ENCODE measurements around the gene LAMTOR5. TPM values are rescaled to one million over a fixed set of nuclear protein-coding genes. Genes with fewer than 3 reads are reported as not detected.

Gene LAMTOR5
- total and polyA plus RNA-seq, 8 donors: 8.5 to 440 (median 48.8) TPM; not detected in 1

- TF ChIP-seq POLR2AphosphoS5 (IDR thresholded peaks at IDR 0.05) (no peak), CTCF (IDR thresholded peaks at IDR 0.05) (no peak), EP300 (IDR thresholded peaks at IDR 0.05) (no peak), POLR2A (IDR thresholded peaks at IDR 0.05) (no peak)
- Histone ChIP-seq H3K9me3 (no peaks in the 10 kb centered on the region), H3K27me3 (peaks cover 0 to 54% (median 15%) of the 10 kb centered on the region in 3 donors), H3K27ac (no peak within 1 kb of the TSS), H3K4me1 (no peaks in the 10 kb centered on the region), H3K36me3 (no peaks in the 10 kb centered on the region), H3K4me3 (no peak within 1 kb of the TSS)
- 63 to 72% (median 69%) methylated on average over 8 of the region's 8 CpGs for WGBS, 5 donors
- no peak for DNase-seq
- intact Hi-C loops (cut with DNase I; ENCODE audit: low total_unique reads): no loop called here
Measured at GRCh38 chr1:110450929-110451328, 43.4 kb upstream of the LAMTOR5 start, which contains the start of gene PROK1. Gene PROK1, plus strand, starts transcription at chr1:110451149. Its CDS starts 68 bp downstream, at chr1:110451217.

GRCh38 chr1:110449661-110450651 is 42.5 kb upstream of the LAMTOR5 start:
- no peak for TF ChIP-seq CTCF (IDR thresholded peaks at IDR 0.05)
- TF ChIP-seq POLR2A (IDR thresholded peaks at IDR 0.05): no peak
- TF ChIP-seq EP300 (IDR thresholded peaks at IDR 0.05): no peak
- TF ChIP-seq POLR2AphosphoS5 (IDR thresholded peaks at IDR 0.05): no peak
- Histone ChIP-seq H3K27me3 (peaks cover 0 to 54% (median 15%) of the 10 kb centered on the region in 3 donors), H3K9me3 (no peaks in the 10 kb centered on the region), H3K27ac (no peak overlapping the region), H3K36me3 (no peaks in the 10 kb centered on the region), H3K4me1 (no peaks in the 10 kb centered on the region), H3K4me3 (no peak overlapping the region)
- intact Hi-C loops (cut with DNase I; ENCODE audit: low total_unique reads): no loop called here
- WGBS, 5 donors: 44 to 59% (median 46%) methylated on average over 9 to 12 of the region's 12 CpGs
- DNase-seq: no peak

GRCh38 chr1:110444561-110444960 is 37.1 kb upstream of the LAMTOR5 start:
- 69 to 90% (median 81%) methylated on average over 8 of the region's 8 CpGs for WGBS, 5 donors

More at GRCh38 chr1:110444561-110444960, 37.1 kb upstream of the LAMTOR5 start:
- Histone ChIP-seq H3K4me1 (peaks cover 0 to 19% (median 8%) of the 10 kb centered on the region in 4 donors), H3K4me3 (no peak overlapping the region), H3K9me3 (no peaks in the 10 kb centered on the region), H3K27me3 (peaks cover 0 to 11% (median 9%) of the 10 kb centered on the region in 3 donors), H3K36me3 (no peaks in the 10 kb centered on the region), H3K27ac (no peak overlapping the region)
- intact Hi-C loops (cut with DNase I; ENCODE audit: low total_unique reads): no loop called here
- DNase-seq: no peak
- TF ChIP-seq CTCF (IDR thresholded peaks at IDR 0.05) (no peak), POLR2AphosphoS5 (IDR thresholded peaks at IDR 0.05) (no peak), EP300 (IDR thresholded peaks at IDR 0.05) (no peak), POLR2A (IDR thresholded peaks at IDR 0.05) (no peak)
